WTC11 (cell line): ENCODE measurements around the gene ZNF26. TPM values are rescaled to one million over a fixed set of nuclear protein-coding genes. Genes with fewer than 3 reads are reported as not detected.

Experiments used
- ATAC-seq: fragments of 200-7000 bp; cut with Tn5 transposase; 2 replicates; pipeline ENCODE4 v1.10.0; 2021; ENCODE audit warnings: mild to moderate bottlenecking, moderate library complexity
- CTCF ChIA-PET: fragments of 300-600 bp; sonication (Branson Sonifier 250); formaldehyde crosslinking; loops from one replicate; lab custom pipeline; 2021; ENCODE audit warnings: antibody characterized with exemption; lab: Charles Lee
- POLR2A ChIA-PET: fragments of 350-600 bp; sonication (Branson Sonifier 250); formaldehyde crosslinking; loops from one replicate; lab custom pipeline; 2021; ENCODE audit warnings: antibody characterized with exemption; lab: Charles Lee
- DNase-seq: peaks from one replicate; pipeline ENCODE4 v3.0.0; 2021; ENCODE audit warnings: low spot score
- H3K27ac Mint-ChIP-seq: 2 replicates; pipeline ENCODE4 v1.8.0; 2021; ENCODE audit warnings: mixed read lengths
- H3K27me3 Mint-ChIP-seq: 2 replicates; pipeline ENCODE4 v1.8.0; 2021; ENCODE audit warnings: low read depth, mild to moderate bottlenecking, moderate library complexity, mixed read lengths
- H3K36me3 Mint-ChIP-seq: 2 replicates; pipeline ENCODE4 v1.8.0; 2021; ENCODE audit warnings: mixed read lengths
- H3K4me1 Mint-ChIP-seq: 2 replicates; pipeline ENCODE4 v1.8.0; 2022; ENCODE audit warnings: mixed read lengths
- H3K4me3 Mint-ChIP-seq: 2 replicates; pipeline ENCODE4 v1.8.0; 2021; ENCODE audit warnings: mild to moderate bottlenecking, moderate library complexity, mixed read lengths
- H3K9me3 Mint-ChIP-seq: 2 replicates; pipeline ENCODE4 v1.8.0; 2021; ENCODE audit warnings: mixed read lengths
- ELF4 ChIP-seq: sonication (generic); formaldehyde crosslinking; IDR thresholded peaks from 2 replicates; pipeline ENCODE4 v1.8.1; 2022; ENCODE audit warnings: low read depth, mild to moderate bottlenecking, moderate library complexity, missing genetic modification reagents
- FOXK1 ChIP-seq: sonication (generic); formaldehyde crosslinking; IDR thresholded peaks from 2 replicates; pipeline ENCODE4 v1.8.0; 2022; ENCODE audit warnings: mild to moderate bottlenecking, moderate library complexity, missing genetic modification reagents
- FOXP1 ChIP-seq: sonication (generic); formaldehyde crosslinking; IDR thresholded peaks from 2 replicates; pipeline ENCODE4 v1.8.0; 2022; ENCODE audit warnings: missing genetic modification reagents, mild to moderate bottlenecking, moderate library complexity, borderline replicate concordance
- GRHL2 ChIP-seq: fragments of 250-450 bp; sonication (Bioruptor Pico); IDR thresholded peaks from 2 replicates; pipeline ENCODE4 v1.8.0; 2022; ENCODE audit warnings: mild to moderate bottlenecking, moderate library complexity; ENCODE audit not compliant: insufficient replicate concordance, severe bottlenecking
- MYBL2 ChIP-seq: sonication (generic); formaldehyde crosslinking; IDR thresholded peaks from 2 replicates; pipeline ENCODE4 v1.8.1; 2023; ENCODE audit warnings: mild to moderate bottlenecking, moderate library complexity, missing genetic modification reagents
- NR3C1 ChIP-seq: sonication (generic); formaldehyde crosslinking; conservative IDR thresholded peaks from 2 replicates; pipeline ENCODE4 v1.8.1; 2023; ENCODE audit warnings: low read depth, mild to moderate bottlenecking, missing genetic modification reagents
- TEAD1 ChIP-seq: sonication (generic); formaldehyde crosslinking; IDR thresholded peaks from 2 replicates; pipeline ENCODE4 v1.8.0; 2022; ENCODE audit warnings: mild to moderate bottlenecking, missing genetic modification reagents
- TP53 ChIP-seq: sonication (generic); formaldehyde crosslinking; IDR thresholded peaks from 2 replicates; pipeline ENCODE4 v1.8.1; 2023; ENCODE audit warnings: mild to moderate bottlenecking, missing genetic modification reagents
- ZNF121 ChIP-seq: sonication (generic); formaldehyde crosslinking; IDR thresholded peaks from 2 replicates; pipeline ENCODE4 v1.8.0; 2023; ENCODE audit warnings: missing genetic modification reagents
- ZNF317 ChIP-seq: sonication (generic); formaldehyde crosslinking; IDR thresholded peaks from 2 replicates; pipeline ENCODE4 v1.8.1; 2023; ENCODE audit warnings: low read depth, mild to moderate bottlenecking, moderate library complexity, missing genetic modification reagents, borderline replicate concordance
- ZNF416 ChIP-seq: fragments of 250-450 bp; sonication (Bioruptor Pico); IDR thresholded peaks from 2 replicates; pipeline ENCODE4 v1.9.0; 2021; ENCODE audit warnings: mild to moderate bottlenecking, inconsistent platforms
- total RNA-seq: library from RNA; stranded (reverse); gene quantifications from 3 replicates; pipeline ENCODE4 v1.2.3, GENCODE V29; 2021
- TF ChIP-seq, protein P1 (sequence below): sonication (generic); formaldehyde crosslinking; IDR thresholded peaks from 2 replicates; pipeline ENCODE4 v1.8.1; 2022; ENCODE audit warnings: low read depth, mild to moderate bottlenecking, moderate library complexity, missing genetic modification reagents, borderline replicate concordance
- TF ChIP-seq, protein P2 (sequence below): sonication (generic); formaldehyde crosslinking; conservative IDR thresholded peaks from 2 replicates; pipeline ENCODE4 v1.8.1; 2022; ENCODE audit warnings: mild to moderate bottlenecking, missing genetic modification reagents
- TF ChIP-seq, protein P3 (sequence below): sonication (generic); formaldehyde crosslinking; IDR thresholded peaks from 2 replicates; pipeline ENCODE4 v1.8.1; 2022; ENCODE audit warnings: low read depth, missing genetic modification reagents, borderline replicate concordance
- TF ChIP-seq, protein P4 (sequence below): sonication (generic); formaldehyde crosslinking; IDR thresholded peaks from 2 replicates; pipeline ENCODE4 v1.8.1; 2022; ENCODE audit warnings: missing genetic modification reagents, borderline replicate concordance
- TF ChIP-seq, protein P5 (sequence below): sonication (generic); formaldehyde crosslinking; IDR thresholded peaks from 2 replicates; pipeline ENCODE4 v1.8.1; 2023; ENCODE audit warnings: mild to moderate bottlenecking, missing genetic modification reagents
- TF ChIP-seq, protein P6 (sequence below): fragments of 250-450 bp; sonication (Bioruptor Pico); IDR thresholded peaks from 2 replicates; pipeline ENCODE4 v1.9.0; 2021; ENCODE audit warnings: moderate library complexity, mild to moderate bottlenecking, inconsistent platforms, borderline replicate concordance
- TF ChIP-seq, protein P7 (sequence below): sonication (generic); formaldehyde crosslinking; IDR thresholded peaks from 2 replicates; pipeline ENCODE4 v1.8.0; 2023; ENCODE audit warnings: missing genetic modification reagents
- TF ChIP-seq, protein P8 (sequence below): sonication (generic); formaldehyde crosslinking; IDR thresholded peaks from 2 replicates; pipeline ENCODE4 v1.8.0; 2022; ENCODE audit warnings: missing genetic modification reagents

The ZNF26 gene
- total RNA-seq, 1 experiment from 2014 or later: 11.9 TPM

DNA sequence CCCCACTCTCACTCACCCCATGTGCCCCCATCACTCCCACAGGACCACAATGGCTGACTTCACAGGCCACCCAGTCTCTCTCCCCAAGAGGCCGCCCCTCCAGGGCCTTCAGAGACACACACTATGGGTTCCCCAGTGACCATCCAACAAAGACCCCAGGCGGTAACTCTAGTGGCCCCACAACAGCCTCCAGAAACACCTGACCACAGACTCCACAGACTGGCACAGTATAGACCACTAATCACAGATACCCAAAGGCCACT lies 33.1 kb upstream of the ZNF26 start:
- CTCF ChIA-PET: no interaction called here
- TF ChIP-seq NR3C1 (CRISPR knock-in tag): no peak
- TF ChIP-seq, protein P1, sequence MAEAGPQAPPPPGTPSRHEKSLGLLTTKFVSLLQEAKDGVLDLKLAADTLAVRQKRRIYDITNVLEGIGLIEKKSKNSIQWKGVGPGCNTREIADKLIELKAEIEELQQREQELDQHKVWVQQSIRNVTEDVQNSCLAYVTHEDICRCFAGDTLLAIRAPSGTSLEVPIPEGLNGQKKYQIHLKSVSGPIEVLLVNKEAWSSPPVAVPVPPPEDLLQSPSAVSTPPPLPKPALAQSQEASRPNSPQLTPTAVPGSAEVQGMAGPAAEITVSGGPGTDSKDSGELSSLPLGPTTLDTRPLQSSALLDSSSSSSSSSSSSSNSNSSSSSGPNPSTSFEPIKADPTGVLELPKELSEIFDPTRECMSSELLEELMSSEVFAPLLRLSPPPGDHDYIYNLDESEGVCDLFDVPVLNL: no peak
- TF ChIP-seq, protein P2, sequence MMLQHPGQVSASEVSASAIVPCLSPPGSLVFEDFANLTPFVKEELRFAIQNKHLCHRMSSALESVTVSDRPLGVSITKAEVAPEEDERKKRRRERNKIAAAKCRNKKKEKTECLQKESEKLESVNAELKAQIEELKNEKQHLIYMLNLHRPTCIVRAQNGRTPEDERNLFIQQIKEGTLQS (CRISPR knock-in tag): no peak
- no peak for TF ChIP-seq FOXK1 (CRISPR knock-in tag)
- TF ChIP-seq ZNF121 (CRISPR knock-in tag): no peak
- no peak for TF ChIP-seq ELF4 (CRISPR knock-in tag)
- TF ChIP-seq, protein P3, sequence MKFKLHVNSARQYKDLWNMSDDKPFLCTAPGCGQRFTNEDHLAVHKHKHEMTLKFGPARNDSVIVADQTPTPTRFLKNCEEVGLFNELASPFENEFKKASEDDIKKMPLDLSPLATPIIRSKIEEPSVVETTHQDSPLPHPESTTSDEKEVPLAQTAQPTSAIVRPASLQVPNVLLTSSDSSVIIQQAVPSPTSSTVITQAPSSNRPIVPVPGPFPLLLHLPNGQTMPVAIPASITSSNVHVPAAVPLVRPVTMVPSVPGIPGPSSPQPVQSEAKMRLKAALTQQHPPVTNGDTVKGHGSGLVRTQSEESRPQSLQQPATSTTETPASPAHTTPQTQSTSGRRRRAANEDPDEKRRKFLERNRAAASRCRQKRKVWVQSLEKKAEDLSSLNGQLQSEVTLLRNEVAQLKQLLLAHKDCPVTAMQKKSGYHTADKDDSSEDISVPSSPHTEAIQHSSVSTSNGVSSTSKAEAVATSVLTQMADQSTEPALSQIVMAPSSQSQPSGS (CRISPR knock-in tag): no peak
- TF ChIP-seq ZNF317 (CRISPR knock-in tag): no peak
- TF ChIP-seq, protein P4, sequence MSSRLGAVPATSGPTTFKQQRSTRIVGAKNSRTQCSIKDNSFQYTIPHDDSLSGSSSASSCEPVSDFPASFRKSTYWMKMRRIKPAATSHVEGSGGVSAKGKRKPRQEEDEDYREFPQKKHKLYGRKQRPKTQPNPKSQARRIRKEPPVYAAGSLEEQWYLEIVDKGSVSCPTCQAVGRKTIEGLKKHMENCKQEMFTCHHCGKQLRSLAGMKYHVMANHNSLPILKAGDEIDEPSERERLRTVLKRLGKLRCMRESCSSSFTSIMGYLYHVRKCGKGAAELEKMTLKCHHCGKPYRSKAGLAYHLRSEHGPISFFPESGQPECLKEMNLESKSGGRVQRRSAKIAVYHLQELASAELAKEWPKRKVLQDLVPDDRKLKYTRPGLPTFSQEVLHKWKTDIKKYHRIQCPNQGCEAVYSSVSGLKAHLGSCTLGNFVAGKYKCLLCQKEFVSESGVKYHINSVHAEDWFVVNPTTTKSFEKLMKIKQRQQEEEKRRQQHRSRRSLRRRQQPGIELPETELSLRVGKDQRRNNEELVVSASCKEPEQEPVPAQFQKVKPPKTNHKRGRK: no peak
- TF ChIP-seq, protein P5, sequence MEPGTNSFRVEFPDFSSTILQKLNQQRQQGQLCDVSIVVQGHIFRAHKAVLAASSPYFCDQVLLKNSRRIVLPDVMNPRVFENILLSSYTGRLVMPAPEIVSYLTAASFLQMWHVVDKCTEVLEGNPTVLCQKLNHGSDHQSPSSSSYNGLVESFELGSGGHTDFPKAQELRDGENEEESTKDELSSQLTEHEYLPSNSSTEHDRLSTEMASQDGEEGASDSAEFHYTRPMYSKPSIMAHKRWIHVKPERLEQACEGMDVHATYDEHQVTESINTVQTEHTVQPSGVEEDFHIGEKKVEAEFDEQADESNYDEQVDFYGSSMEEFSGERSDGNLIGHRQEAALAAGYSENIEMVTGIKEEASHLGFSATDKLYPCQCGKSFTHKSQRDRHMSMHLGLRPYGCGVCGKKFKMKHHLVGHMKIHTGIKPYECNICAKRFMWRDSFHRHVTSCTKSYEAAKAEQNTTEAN (CRISPR knock-in tag): no peak
- no peak for TF ChIP-seq ZNF416 (CRISPR knock-in tag)
- TF ChIP-seq TEAD1: no peak
- TF ChIP-seq GRHL2 (CRISPR knock-in tag): no peak
- TF ChIP-seq FOXP1 (CRISPR knock-in tag): no peak
- TF ChIP-seq, protein P6, sequence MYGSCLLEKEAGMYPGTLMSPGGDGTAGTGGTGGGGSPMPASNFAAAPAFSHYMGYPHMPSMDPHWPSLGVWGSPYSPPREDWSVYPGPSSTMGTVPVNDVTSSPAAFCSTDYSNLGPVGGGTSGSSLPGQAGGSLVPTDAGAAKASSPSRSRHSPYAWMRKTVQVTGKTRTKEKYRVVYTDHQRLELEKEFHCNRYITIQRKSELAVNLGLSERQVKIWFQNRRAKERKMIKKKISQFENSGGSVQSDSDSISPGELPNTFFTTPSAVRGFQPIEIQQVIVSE (CRISPR knock-in tag): no peak
- no peak for TF ChIP-seq TP53 (CRISPR knock-in tag)
- TF ChIP-seq, protein P7, sequence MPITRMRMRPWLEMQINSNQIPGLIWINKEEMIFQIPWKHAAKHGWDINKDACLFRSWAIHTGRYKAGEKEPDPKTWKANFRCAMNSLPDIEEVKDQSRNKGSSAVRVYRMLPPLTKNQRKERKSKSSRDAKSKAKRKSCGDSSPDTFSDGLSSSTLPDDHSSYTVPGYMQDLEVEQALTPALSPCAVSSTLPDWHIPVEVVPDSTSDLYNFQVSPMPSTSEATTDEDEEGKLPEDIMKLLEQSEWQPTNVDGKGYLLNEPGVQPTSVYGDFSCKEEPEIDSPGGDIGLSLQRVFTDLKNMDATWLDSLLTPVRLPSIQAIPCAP (CRISPR knock-in tag): no peak
- TF ChIP-seq MYBL2 (CRISPR knock-in tag): no peak
- TF ChIP-seq, protein P8, sequence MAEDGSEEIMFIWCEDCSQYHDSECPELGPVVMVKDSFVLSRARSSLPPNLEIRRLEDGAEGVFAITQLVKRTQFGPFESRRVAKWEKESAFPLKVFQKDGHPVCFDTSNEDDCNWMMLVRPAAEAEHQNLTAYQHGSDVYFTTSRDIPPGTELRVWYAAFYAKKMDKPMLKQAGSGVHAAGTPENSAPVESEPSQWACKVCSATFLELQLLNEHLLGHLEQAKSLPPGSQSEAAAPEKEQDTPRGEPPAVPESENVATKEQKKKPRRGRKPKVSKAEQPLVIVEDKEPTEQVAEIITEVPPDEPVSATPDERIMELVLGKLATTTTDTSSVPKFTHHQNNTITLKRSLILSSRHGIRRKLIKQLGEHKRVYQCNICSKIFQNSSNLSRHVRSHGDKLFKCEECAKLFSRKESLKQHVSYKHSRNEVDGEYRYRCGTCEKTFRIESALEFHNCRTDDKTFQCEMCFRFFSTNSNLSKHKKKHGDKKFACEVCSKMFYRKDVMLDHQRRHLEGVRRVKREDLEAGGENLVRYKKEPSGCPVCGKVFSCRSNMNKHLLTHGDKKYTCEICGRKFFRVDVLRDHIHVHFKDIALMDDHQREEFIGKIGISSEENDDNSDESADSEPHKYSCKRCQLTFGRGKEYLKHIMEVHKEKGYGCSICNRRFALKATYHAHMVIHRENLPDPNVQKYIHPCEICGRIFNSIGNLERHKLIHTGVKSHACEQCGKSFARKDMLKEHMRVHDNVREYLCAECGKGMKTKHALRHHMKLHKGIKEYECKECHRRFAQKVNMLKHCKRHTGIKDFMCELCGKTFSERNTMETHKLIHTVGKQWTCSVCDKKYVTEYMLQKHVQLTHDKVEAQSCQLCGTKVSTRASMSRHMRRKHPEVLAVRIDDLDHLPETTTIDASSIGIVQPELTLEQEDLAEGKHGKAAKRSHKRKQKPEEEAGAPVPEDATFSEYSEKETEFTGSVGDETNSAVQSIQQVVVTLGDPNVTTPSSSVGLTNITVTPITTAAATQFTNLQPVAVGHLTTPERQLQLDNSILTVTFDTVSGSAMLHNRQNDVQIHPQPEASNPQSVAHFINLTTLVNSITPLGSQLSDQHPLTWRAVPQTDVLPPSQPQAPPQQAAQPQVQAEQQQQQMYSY: no peak
- H3K4me1 Mint-ChIP-seq: peaks cover 14% of the 10 kb centered on the region
- H3K27me3 Mint-ChIP-seq: no peaks in the 10 kb centered on the region; the same call in none of the 2 replicates
- H3K36me3 Mint-ChIP-seq: peaks cover 39% of the 10 kb centered on the region
- H3K27ac Mint-ChIP-seq: no peak overlapping the region
- no peak for ATAC-seq
- DNase-seq: no peak
- H3K9me3 Mint-ChIP-seq: peaks cover 38% of the 10 kb centered on the region
- POLR2A ChIA-PET: no interaction called here
- no peak overlapping the region for H3K4me3 Mint-ChIP-seq
